Thymus (tissue), 11 donors: Measurements from ENCODE around the gene PRR20G. TPM values are rescaled to one million over a fixed set of nuclear protein-coding genes. Genes with fewer than 3 reads are reported as not detected.

Experiments used
- DNase-seq, 9 donors: peaks; one replicate each; pipeline ENCODE4 v3.0.0-alpha.2; 2013; ENCODE audit warnings: low spot score in 9 of 9, low read depth in 6 of 9, missing footprints in 1 of 9
- H3K27ac ChIP-seq, 2 donors: one replicate each; pipeline ENCODE4 v1.5.1; 2013; ENCODE audit warnings: control low read depth in 1 of 2, low read depth in 1 of 2, low read length in 1 of 2, mild to moderate bottlenecking in 1 of 2, moderate library complexity in 1 of 2
- H3K27me3 ChIP-seq, 2 donors: one replicate each; pipeline ENCODE4 v1.5.1; 2013; ENCODE audit warnings: low read length in 1 of 2; ENCODE audit not compliant: control insufficient read depth in 2 of 2, insufficient read depth in 1 of 2
- H3K36me3 ChIP-seq, 2 donors: one replicate each; pipeline ENCODE4 v1.5.1; 2013; ENCODE audit warnings: low read length in 1 of 2, mild to moderate bottlenecking in 1 of 2, moderate library complexity in 1 of 2; ENCODE audit not compliant: control insufficient read depth in 2 of 2, insufficient read depth in 2 of 2
- H3K4me1 ChIP-seq, 2 donors: one replicate each; pipeline ENCODE4 v1.5.1; 2013; ENCODE audit warnings: low read length in 2 of 2; ENCODE audit not compliant: control insufficient read depth in 2 of 2, insufficient read depth in 2 of 2
- H3K4me3 ChIP-seq, 2 donors: one replicate each; pipeline ENCODE4 v1.5.1; 2013; ENCODE audit warnings: low read length in 2 of 2, control low read depth in 1 of 2, mild to moderate bottlenecking in 1 of 2
- H3K9me3 ChIP-seq, 2 donors: one replicate each; pipeline ENCODE4 v1.5.1; 2013; ENCODE audit warnings: low read length in 1 of 2, mild to moderate bottlenecking in 1 of 2; ENCODE audit not compliant: control insufficient read depth in 2 of 2, insufficient read depth in 1 of 2
- WGBS: extraction: QIAGEN DNeasy Blood & Tissue Kit; methylation state at CpG from one replicate; pipeline ENCODE4 v1.1.7; 2013; 5-methylcytosine and 5-hydroxymethylcytosine counted together
- polyA plus RNA-seq: library from polyadenylated mRNA; stranded (reverse); fragments of 200-250 nt; gene quantifications from one replicate; pipeline ENCODE4 v1.2.3, GENCODE V29; 2013
- total RNA-seq: library from RNA; stranded (reverse); fragments of 120-200 nt; gene quantifications from one replicate; pipeline ENCODE4 v1.2.4, GENCODE V29; 2013
- donor health status: healthy.

PRR20G gene
- total and polyA plus RNA-seq, 2 donors: 0.27 TPM; not detected in 1

DNA sequence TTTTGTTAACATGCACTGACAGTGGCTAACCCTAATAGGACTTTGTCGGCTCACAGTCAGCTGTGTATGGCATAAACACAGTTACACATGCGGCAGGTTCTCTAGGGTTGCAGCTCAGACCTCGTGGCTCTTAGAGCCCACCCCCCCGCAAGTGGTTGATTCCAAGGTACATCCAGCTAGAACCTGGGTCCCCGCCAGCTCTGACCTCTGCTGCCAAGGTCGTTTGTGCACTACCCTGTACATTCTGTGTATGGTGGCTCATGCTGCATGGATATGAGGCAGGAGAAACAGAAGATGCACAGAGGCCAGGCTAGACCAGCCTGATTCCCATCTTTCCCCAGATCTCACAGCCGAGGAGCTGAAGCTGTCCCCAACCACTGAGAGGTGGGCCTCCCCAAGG lies 25.9 kb downstream of the PRR20G start:
- WGBS: 90% methylated on average over 7 of the region's 7 CpGs
- Histone ChIP-seq H3K27ac (no peak overlapping the region), H3K27me3 (no peaks in the 10 kb centered on the region), H3K4me1 (no peaks in the 10 kb centered on the region), H3K36me3 (no peaks in the 10 kb centered on the region), H3K4me3 (no peak overlapping the region), H3K9me3 (no peaks in the 10 kb centered on the region)
- no peak for DNase-seq

DNA sequence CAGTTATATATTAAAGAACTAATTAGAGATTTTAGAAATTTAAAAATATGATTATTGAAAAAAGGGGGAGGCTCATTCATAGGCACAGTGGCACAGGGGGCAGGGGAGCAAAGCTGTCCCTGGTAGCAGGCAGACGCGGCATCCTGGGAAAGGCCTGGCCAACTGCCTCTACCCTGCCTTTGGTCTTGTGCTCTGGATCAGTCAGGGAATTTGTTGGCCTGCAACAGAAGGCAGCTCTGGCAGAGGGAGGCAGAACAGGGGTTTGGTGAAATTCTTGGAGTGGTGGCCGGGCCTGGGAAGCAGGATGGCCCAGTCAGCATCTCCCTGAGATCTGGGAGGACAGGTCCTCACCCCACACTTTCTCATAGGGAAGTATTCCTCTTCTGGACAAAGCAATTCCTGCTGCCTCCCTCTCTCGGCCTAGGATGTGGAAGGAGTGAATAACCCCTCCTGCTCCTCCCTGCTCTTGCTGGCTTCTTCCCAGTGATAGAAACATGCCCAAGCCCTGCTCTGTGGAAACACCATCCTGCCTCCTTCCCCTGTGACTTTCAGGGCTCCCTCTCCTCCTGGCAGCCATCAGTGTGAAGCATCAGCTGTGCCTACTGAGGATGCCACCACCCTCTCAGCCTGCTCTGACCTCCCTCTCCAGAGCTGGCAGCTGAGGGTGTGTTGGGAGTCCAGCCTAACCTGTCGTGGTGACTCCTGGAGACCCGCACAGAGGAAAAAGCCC lies 26.9 kb downstream of the PRR20G start:
- no peaks in the 10 kb centered on the region for H3K36me3 ChIP-seq
- no peaks in the 10 kb centered on the region for H3K27me3 ChIP-seq
- no peak overlapping the region for H3K4me3 ChIP-seq
- WGBS: 74% methylated on average over 6 of the region's 6 CpGs
- no peaks in the 10 kb centered on the region for H3K9me3 ChIP-seq
- no peaks in the 10 kb centered on the region for H3K4me1 ChIP-seq
- H3K27ac ChIP-seq: no peak overlapping the region
- DNase-seq: no peak

DNA sequence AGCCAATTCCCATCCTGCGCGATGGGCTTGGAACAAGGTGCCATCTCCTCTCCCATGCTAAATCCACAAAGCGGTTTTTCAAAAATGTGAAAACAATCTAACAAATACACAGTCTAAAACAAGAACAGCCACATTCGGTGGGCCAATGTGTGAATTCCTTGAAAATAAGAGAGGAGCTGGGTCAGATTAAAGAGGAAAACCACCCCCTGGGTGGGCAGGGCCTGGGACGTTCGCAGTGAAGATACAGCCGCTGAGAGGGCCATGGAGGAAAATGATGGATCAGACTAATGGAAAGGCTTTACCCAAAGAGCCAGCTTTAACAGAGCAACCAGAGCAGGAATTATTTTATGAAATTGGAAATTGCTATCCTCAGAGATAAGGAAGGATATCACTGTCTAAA lies 27.4 kb downstream of the PRR20G start:
- H3K27ac ChIP-seq: no peak overlapping the region
- H3K36me3 ChIP-seq: no peaks in the 10 kb centered on the region
- no peak for DNase-seq
- 93% methylated on average over 7 of the region's 7 CpGs for WGBS
- no peaks in the 10 kb centered on the region for H3K4me1 ChIP-seq
- H3K4me3 ChIP-seq: no peak overlapping the region
- no peaks in the 10 kb centered on the region for H3K27me3 ChIP-seq
- H3K9me3 ChIP-seq: no peaks in the 10 kb centered on the region

DNA sequence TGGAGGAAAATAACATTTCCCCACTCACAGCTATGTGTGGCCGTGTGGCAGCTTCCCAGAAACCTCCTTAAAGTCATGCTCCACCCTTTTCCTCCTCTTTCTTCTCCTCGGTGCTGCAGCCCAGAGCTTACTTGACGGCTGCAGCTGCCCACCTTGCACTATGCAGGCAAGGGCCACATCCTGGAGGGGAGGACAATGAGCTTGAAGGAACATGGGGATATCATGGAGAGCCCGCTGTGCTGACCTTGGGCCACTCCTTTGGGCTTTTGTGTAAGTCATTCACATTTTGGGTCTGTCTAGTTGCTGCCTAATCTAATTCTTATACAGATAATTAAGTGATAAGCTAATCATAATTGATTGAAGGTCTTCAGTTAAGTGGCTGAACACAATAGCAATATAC lies 28.0 kb downstream of the PRR20G start:
- Histone ChIP-seq H3K9me3 (no peaks in the 10 kb centered on the region), H3K4me1 (no peaks in the 10 kb centered on the region), H3K27ac (no peak overlapping the region), H3K4me3 (no peak overlapping the region), H3K27me3 (no peaks in the 10 kb centered on the region), H3K36me3 (no peaks in the 10 kb centered on the region)
- 62% methylated on average over 4 of the region's 4 CpGs for WGBS
- no peak for DNase-seq

DNA sequence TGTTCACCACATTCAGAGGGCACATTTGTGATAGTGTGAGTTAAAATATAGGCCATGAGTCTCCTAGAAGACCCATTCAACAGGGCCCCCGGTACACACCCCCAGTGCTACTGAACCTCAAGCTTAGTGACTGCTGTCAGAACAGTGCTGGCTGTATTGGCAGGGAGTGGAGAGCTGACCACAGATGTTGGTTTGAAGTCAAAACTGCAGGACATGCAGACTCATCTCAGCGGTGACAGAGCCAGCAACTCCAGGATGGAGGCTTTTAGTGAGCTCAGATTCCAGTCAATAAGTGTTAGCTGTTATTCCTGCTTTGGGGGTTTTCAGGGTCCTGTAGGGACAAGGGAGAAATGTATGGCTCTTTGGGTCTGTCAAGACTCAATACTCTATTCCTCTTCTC lies 29.1 kb downstream of the PRR20G start:
- 92% methylated on average over 2 of the region's 2 CpGs for WGBS
- Histone ChIP-seq H3K27ac (no peak overlapping the region), H3K4me3 (no peak overlapping the region), H3K27me3 (no peaks in the 10 kb centered on the region), H3K36me3 (no peaks in the 10 kb centered on the region), H3K9me3 (no peaks in the 10 kb centered on the region), H3K4me1 (no peaks in the 10 kb centered on the region)
- DNase-seq: no peak

DNA sequence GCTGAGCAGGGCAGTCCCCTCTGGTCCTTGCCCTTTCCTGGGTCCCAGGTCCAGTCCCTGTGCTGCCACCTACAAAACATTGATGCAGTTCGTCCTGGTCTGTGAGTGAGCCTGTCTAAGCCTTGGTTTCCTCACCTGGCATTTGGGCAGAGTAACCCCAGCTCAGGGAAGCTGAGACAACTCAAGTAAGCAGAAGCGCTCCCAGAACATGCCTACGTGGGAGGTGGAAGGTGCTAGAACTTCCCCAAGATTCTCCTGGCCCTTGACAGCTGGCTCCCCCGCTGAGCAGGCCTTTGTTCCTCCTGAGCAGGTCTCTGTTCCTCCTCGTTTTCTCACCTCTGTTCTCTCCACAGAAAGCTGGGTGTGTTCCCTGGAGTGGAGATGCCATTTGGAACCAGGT lies 30.5 kb downstream of the PRR20G start:
- H3K9me3 ChIP-seq: no peaks in the 10 kb centered on the region
- H3K27me3 ChIP-seq: no peaks in the 10 kb centered on the region
- WGBS: 88% methylated on average over 5 of the region's 5 CpGs
- H3K4me3 ChIP-seq: no peak overlapping the region
- no peaks in the 10 kb centered on the region for H3K36me3 ChIP-seq
- H3K4me1 ChIP-seq: no peaks in the 10 kb centered on the region
- H3K27ac ChIP-seq: no peak overlapping the region
- no peak for DNase-seq

DNA sequence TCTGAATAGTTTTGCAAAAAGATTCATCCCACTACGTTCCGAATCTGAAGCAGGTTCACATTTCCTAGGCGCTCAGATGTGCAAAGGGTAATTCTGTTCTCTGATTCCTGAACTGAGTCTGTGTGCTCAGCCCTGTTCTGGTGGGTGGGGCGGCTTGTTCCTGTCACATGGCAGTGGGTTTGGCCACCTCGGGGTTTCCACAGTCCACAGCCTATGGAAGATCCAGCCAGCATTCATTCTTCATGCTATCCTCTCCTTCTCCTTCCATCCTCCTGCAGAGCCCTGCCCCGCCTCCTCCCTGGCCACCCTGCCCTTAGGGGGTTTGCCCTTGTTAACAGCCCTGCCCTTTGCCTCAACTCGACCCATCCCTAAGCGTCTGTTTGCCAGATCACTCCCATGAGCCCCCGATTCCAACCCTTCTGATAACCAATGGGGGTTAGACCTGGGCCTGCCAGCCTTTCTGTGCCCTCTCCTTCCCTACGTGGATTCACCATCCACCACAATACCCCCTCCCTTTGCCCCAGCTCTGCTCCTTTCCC lies 31.0 kb downstream of the PRR20G start:
- DNase-seq: no peak
- H3K27ac ChIP-seq: no peak overlapping the region
- H3K4me3 ChIP-seq: no peak overlapping the region
- no peaks in the 10 kb centered on the region for H3K27me3 ChIP-seq
- no peaks in the 10 kb centered on the region for H3K9me3 ChIP-seq
- no peaks in the 10 kb centered on the region for H3K36me3 ChIP-seq
- 82% methylated on average over 10 of the region's 10 CpGs for WGBS
- H3K4me1 ChIP-seq: no peaks in the 10 kb centered on the region

DNA sequence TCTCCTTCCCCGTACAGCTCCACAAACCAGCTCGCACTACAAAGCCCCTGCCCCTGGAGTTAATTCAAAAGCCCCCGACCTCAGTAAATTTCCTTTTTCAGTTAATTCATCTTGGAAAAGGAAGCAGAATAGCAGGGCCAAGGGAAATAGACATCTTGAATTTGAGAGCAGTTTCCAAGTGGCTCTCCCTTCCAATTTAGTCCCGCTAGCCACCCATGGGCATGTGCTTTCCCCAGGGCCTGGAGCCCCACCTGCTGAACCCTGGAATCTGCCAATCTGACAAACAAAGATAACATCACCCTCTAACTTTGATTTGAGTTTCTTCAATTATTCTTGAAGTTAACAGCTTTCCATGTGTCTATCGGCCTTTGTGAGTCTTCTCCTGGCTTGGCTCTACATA lies 31.7 kb downstream of the PRR20G start:
- WGBS: 89% methylated on average over 5 of the region's 5 CpGs
- H3K9me3 ChIP-seq: no peaks in the 10 kb centered on the region
- no peak overlapping the region for H3K27ac ChIP-seq
- DNase-seq: no peak
- H3K4me1 ChIP-seq: no peaks in the 10 kb centered on the region
- H3K27me3 ChIP-seq: no peaks in the 10 kb centered on the region
- no peaks in the 10 kb centered on the region for H3K36me3 ChIP-seq
- H3K4me3 ChIP-seq: no peak overlapping the region

DNA sequence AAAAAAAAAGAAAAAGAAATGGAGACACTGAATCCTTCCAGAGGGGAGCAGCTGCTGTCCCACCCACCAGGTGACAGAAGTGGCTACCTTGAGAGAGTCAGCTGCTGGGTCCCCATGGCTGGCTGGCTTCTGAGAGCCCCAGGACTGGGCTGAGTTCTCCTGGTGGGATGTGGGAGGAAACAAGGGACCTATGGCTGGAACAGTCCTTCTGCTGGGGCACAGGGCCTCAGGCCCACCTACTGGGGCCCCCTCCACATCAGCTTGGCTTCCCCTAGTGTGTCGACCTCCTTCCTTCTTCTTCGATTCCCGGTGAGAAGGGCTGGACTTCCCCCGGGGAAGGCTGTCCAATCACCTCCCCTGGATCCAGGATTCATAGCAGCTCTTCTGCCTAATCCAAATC lies 32.3 kb downstream of the PRR20G start:
- H3K36me3 ChIP-seq: no peaks in the 10 kb centered on the region
- H3K27me3 ChIP-seq: no peaks in the 10 kb centered on the region
- 53% methylated on average over 4 of the region's 4 CpGs for WGBS
- H3K27ac ChIP-seq: no peak overlapping the region
- no peak for DNase-seq
- no peaks in the 10 kb centered on the region for H3K4me1 ChIP-seq
- no peaks in the 10 kb centered on the region for H3K9me3 ChIP-seq
- no peak overlapping the region for H3K4me3 ChIP-seq
